ENCODE measurements around the gene TCOF1.

Gene TCOF1

GRCh38 chr5:150323092-150323491 lies 34.4 kb upstream of the TCOF1 start:
- ATAC-seq = no peak

- no peak for ATAC-seq
These were observed 33.7 kb upstream of the TCOF1 start for GRCh38 chr5:150323819-150324218.

- no peak for ATAC-seq
These were observed 32.1 kb upstream of the TCOF1 start for GRCh38 chr5:150325426-150325825.

- ATAC-seq = no peak
These were observed 30.8 kb upstream of the TCOF1 start for GRCh38 chr5:150326707-150327106.

- ATAC-seq = no peak
These were observed 30.4 kb upstream of the TCOF1 start for GRCh38 chr5:150327139-150327538.

- ATAC-seq = no peak
These were observed 29.0 kb upstream of the TCOF1 start for GRCh38 chr5:150328515-150328914.

- no peak for ATAC-seq
These were observed 28.5 kb upstream of the TCOF1 start for GRCh38 chr5:150329038-150329437.

GRCh38 chr5:150329881-150330876 lies 27.3 kb upstream of the TCOF1 start:
- ATAC-seq = no peak

GRCh38 chr5:150333400-150333799 lies 24.1 kb upstream of the TCOF1 start:
- ATAC-seq = no peak

- no peak for ATAC-seq
These were observed 21.7 kb upstream of the TCOF1 start for GRCh38 chr5:150335778-150336177.

GRCh38 chr5:150338546-150338945 lies 19.0 kb upstream of the TCOF1 start:
- no peak for ATAC-seq

GRCh38 chr5:150339165-150339564 lies 18.3 kb upstream of the TCOF1 start:
- ATAC-seq = no peak

GRCh38 chr5:150339841-150340240 lies 17.7 kb upstream of the TCOF1 start:
- no peak for ATAC-seq

GRCh38 chr5:150340614-150341255 lies 16.8 kb upstream of the TCOF1 start:
- no peak for ATAC-seq

GRCh38 chr5:150341331-150341730 lies 16.2 kb upstream of the TCOF1 start:
- ATAC-seq = no peak

- no peak for ATAC-seq
These were observed 15.5 kb upstream of the TCOF1 start for GRCh38 chr5:150341989-150342388.

- no peak for ATAC-seq
These were observed 14.9 kb upstream of the TCOF1 start for GRCh38 chr5:150342583-150342982.

- no peak for ATAC-seq
These were observed 13.4 kb upstream of the TCOF1 start for GRCh38 chr5:150343994-150344631.

GRCh38 chr5:150345716-150346115 lies 11.8 kb upstream of the TCOF1 start:
- no peak for ATAC-seq

- no peak for ATAC-seq
These were observed 10.9 kb upstream of the TCOF1 start for GRCh38 chr5:150346592-150346991.

GRCh38 chr5:150347003-150347402 lies 10.5 kb upstream of the TCOF1 start:
- no peak for ATAC-seq

GRCh38 chr5:150347451-150347850 lies 10.0 kb upstream of the TCOF1 start:
- no peak for ATAC-seq

GRCh38 chr5:150349681-150350275 lies 7.7 kb upstream of the TCOF1 start:
- no peak for ATAC-seq
